B cell (primary cell): ENCODE results near the gene KRCC1.

Experiments
- CTCF ChIP-seq: fragments of 200-600 bp; IDR thresholded peaks from one replicate; pipeline ENCODE4 v1.8.0; 2022; ENCODE audit warnings: antibody characterized with exemption, mild to moderate bottlenecking
- EZH2 ChIP-seq: IDR thresholded peaks from 2 replicates; pipeline ENCODE4 v1.6.1; 2012; ENCODE audit warnings: borderline replicate concordance, low read depth, mild to moderate bottlenecking, moderate library complexity, low read length; ENCODE audit not compliant: insufficient read depth, poor library complexity, severe bottlenecking

DNA sequence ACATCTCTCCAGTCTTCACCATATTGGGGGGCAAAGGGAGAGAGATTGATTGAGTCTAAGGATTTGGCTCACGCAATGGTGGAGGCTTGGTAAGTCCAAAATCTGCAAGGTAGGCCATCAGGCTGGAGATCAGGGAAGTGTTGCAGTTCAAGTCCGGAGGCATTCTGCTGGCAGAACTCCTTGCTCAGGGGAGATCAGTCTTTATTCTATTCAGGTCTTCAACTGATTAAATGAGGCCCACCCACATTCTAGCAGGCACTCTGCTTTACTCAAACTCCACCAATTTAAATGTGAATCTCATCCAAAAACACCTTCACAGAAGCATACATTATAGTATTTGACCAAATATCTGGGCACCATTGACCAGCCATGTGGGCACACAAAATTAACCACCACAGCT, 33.4 kb upstream of the KRCC1 start:
- TF ChIP-seq CTCF = no peak
- TF ChIP-seq EZH2 = no peak
